Duodenal mucosa (tissue), 2 donors: ENCODE measurements around the gene NBEAL2.

Source experiments
- H3K27ac ChIP-seq: one replicate; pipeline ENCODE4 v1.7.0; 2013; ENCODE audit warnings: low read depth, low read length
- H3K27me3 ChIP-seq, 2 donors: one replicate each; pipeline ENCODE4 v1.7.0; 2013; ENCODE audit warnings: low read length in 2 of 2, control low read depth in 1 of 2; ENCODE audit not compliant: insufficient read depth in 2 of 2, control insufficient read depth in 1 of 2
- H3K36me3 ChIP-seq, 2 donors: one replicate each; pipeline ENCODE4 v1.7.0; 2013; ENCODE audit warnings: low read length in 2 of 2, control low read depth in 1 of 2; ENCODE audit not compliant: insufficient read depth in 2 of 2, control insufficient read depth in 1 of 2
- H3K4me1 ChIP-seq, 2 donors: one replicate each; pipeline ENCODE4 v1.7.0; 2013; ENCODE audit warnings: low read length in 2 of 2, control low read depth in 1 of 2; ENCODE audit not compliant: insufficient read depth in 2 of 2, control insufficient read depth in 1 of 2
- H3K4me3 ChIP-seq, 2 donors: one replicate each; pipeline ENCODE4 v1.7.0; 2013; ENCODE audit warnings: low read length in 2 of 2, low read depth in 1 of 2
- H3K9ac ChIP-seq, 2 donors: one replicate each; pipeline ENCODE4 v1.7.0; 2013; ENCODE audit warnings: low read length in 2 of 2, low read depth in 1 of 2
- H3K9me3 ChIP-seq, 2 donors: one replicate each; pipeline ENCODE4 v1.7.0; 2013; ENCODE audit warnings: low read length in 2 of 2, control low read depth in 1 of 2; ENCODE audit not compliant: control insufficient read depth in 1 of 2

Gene NBEAL2

GRCh38 chr3:46999516-47000197 is 20.2 kb downstream of the NBEAL2 start:
- H3K36me3 ChIP-seq, result peaks cover 43 to 87% of the 10 kb centered on the region in 2 donors
- no peaks in the 10 kb centered on the region for H3K9me3 ChIP-seq
- no peaks in the 10 kb centered on the region for H3K27me3 ChIP-seq
- no peak overlapping the region for H3K9ac ChIP-seq
- H3K4me1 ChIP-seq, result peaks cover 4 to 6% of the 10 kb centered on the region in 2 donors
- no peak overlapping the region for H3K4me3 ChIP-seq
- no peak overlapping the region for H3K27ac ChIP-seq

- H3K27ac ChIP-seq, result no peak overlapping the region
- H3K27me3 ChIP-seq, result no peaks in the 10 kb centered on the region
- no peak overlapping the region for H3K9ac ChIP-seq
- H3K4me3 ChIP-seq, result no peak overlapping the region
- no peaks in the 10 kb centered on the region for H3K9me3 ChIP-seq
- peaks cover 4 to 6% of the 10 kb centered on the region in 2 donors for H3K4me1 ChIP-seq
- H3K36me3 ChIP-seq, result peaks cover 44 to 87% of the 10 kb centered on the region in 2 donors
Observed at GRCh38 chr3:47000198-47000815, 20.8 kb downstream of the NBEAL2 start.

- Histone ChIP-seq H3K27ac (no peak overlapping the region), H3K4me3 (no peak overlapping the region), H3K9ac (no peak overlapping the region), H3K36me3 (peaks cover 46 to 90% of the 10 kb centered on the region in 2 donors), H3K4me1 (peaks cover 4 to 6% of the 10 kb centered on the region in 2 donors), H3K27me3 (no peaks in the 10 kb centered on the region), H3K9me3 (no peaks in the 10 kb centered on the region)
Observed at GRCh38 chr3:47000922-47001730, 21.7 kb downstream of the NBEAL2 start.

GRCh38 chr3:47001731-47002170 is 22.3 kb downstream of the NBEAL2 start:
- no peak overlapping the region for H3K9ac ChIP-seq
- no peaks in the 10 kb centered on the region for H3K9me3 ChIP-seq
- H3K27me3 ChIP-seq, result no peaks in the 10 kb centered on the region
- H3K4me1 ChIP-seq, result peaks cover 4 to 6% of the 10 kb centered on the region in 2 donors
- H3K36me3 ChIP-seq, result peaks cover 49 to 91% of the 10 kb centered on the region in 2 donors
- H3K4me3 ChIP-seq, result no peak overlapping the region
- no peak overlapping the region for H3K27ac ChIP-seq

GRCh38 chr3:47002171-47003055 is 22.9 kb downstream of the NBEAL2 start:
- Histone ChIP-seq H3K36me3 (peaks cover 49 to 93% of the 10 kb centered on the region in 2 donors), H3K27ac (no peak overlapping the region)

GRCh38 chr3:47003056-47003410 is 23.6 kb downstream of the NBEAL2 start:
- Histone ChIP-seq H3K9me3 (no peaks in the 10 kb centered on the region), H3K4me3 (no peak overlapping the region), H3K9ac (no peak overlapping the region), H3K27me3 (no peaks in the 10 kb centered on the region), H3K27ac (no peak overlapping the region), H3K36me3 (peaks cover 49 to 94% of the 10 kb centered on the region in 2 donors), H3K4me1 (peaks cover 4% of the 10 kb centered on the region in 2 donors)

More at GRCh38 chr3:47002171-47003055, 22.9 kb downstream of the NBEAL2 start:
- no peaks in the 10 kb centered on the region for H3K9me3 ChIP-seq
- H3K4me1 ChIP-seq, result peaks cover 4 to 6% of the 10 kb centered on the region in 2 donors
- no peak overlapping the region for H3K4me3 ChIP-seq
- H3K9ac ChIP-seq, result no peak overlapping the region
- no peaks in the 10 kb centered on the region for H3K27me3 ChIP-seq

- H3K36me3 ChIP-seq, result peaks cover 53 to 96% of the 10 kb centered on the region in 2 donors
- no peak overlapping the region for H3K27ac ChIP-seq
- H3K9me3 ChIP-seq, result no peaks in the 10 kb centered on the region
- H3K4me1 ChIP-seq, result no peaks in the 10 kb centered on the region
- H3K27me3 ChIP-seq, result no peaks in the 10 kb centered on the region
- H3K9ac ChIP-seq, result no peak overlapping the region
- no peak overlapping the region for H3K4me3 ChIP-seq
Observed at GRCh38 chr3:47003461-47004368, 24.2 kb downstream of the NBEAL2 start.

GRCh38 chr3:47004369-47005211 is 25.1 kb downstream of the NBEAL2 start:
- Histone ChIP-seq H3K9me3 (no peaks in the 10 kb centered on the region), H3K27ac (no peak overlapping the region), H3K4me3 (no peak overlapping the region), H3K36me3 (peaks cover 45 to 90% of the 10 kb centered on the region in 2 donors), H3K9ac (no peak overlapping the region), H3K4me1 (no peaks in the 10 kb centered on the region), H3K27me3 (no peaks in the 10 kb centered on the region)
